Body of pancreas (tissue), 4 donors: Measurements from ENCODE around the gene MAN1A2.

ENCODE experiments used
- POLR2A ChIP-seq, 3 donors: fragments of 450-650 bp; IDR thresholded peaks; one replicate each; pipeline ENCODE4 v1.6.1; 2016; ENCODE audit warnings: antibody characterized with exemption in 3 of 3, mild to moderate bottlenecking in 2 of 3
- TF ChIP-seq, protein P1 (sequence below), 7 experiments: fragments of 450-650 bp in 4 of 7; fragments of 200-600 bp in 3 of 7; sonication (generic) in 3 of 7; IDR thresholded peaks; one replicate each; pipeline ENCODE4 v1.5.1; 2016 to 2019; ENCODE audit warnings: antibody characterized with exemption in 7 of 7

DNA sequence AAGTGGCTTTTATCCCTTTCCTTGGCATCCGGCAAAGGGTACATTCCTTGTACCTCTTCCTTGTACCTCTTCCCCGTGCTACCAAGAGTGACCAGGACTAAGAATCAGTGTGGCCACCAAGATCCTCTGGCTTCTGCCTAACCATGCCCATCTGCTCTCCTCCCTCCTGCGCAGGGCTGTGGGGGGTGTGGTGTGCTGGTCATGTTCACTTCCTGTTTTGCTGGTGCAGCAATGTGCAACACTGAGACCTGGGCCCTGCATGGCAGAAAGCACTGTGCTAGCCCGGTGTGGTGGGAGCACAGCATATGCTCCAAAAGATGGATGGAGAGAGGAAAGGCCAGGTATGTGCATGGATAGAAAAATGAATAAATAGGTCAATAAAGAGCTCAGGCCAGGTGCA is 205.3 kb downstream of the MAN1A2 start:
- no peak for TF ChIP-seq POLR2A (IDR thresholded peaks at IDR 0.05)
- TF ChIP-seq, protein P1, sequence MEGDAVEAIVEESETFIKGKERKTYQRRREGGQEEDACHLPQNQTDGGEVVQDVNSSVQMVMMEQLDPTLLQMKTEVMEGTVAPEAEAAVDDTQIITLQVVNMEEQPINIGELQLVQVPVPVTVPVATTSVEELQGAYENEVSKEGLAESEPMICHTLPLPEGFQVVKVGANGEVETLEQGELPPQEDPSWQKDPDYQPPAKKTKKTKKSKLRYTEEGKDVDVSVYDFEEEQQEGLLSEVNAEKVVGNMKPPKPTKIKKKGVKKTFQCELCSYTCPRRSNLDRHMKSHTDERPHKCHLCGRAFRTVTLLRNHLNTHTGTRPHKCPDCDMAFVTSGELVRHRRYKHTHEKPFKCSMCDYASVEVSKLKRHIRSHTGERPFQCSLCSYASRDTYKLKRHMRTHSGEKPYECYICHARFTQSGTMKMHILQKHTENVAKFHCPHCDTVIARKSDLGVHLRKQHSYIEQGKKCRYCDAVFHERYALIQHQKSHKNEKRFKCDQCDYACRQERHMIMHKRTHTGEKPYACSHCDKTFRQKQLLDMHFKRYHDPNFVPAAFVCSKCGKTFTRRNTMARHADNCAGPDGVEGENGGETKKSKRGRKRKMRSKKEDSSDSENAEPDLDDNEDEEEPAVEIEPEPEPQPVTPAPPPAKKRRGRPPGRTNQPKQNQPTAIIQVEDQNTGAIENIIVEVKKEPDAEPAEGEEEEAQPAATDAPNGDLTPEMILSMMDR (IDR thresholded peaks at IDR 0.05), result no peak
